GM18519 (cell line): Measurements from ENCODE around the gene HAND2.

Source experiments
- ATAC-seq: cut with Tn5 transposase; IDR thresholded peaks from one replicate; pipeline ENCODE4 v1.9.1; 2021; ENCODE audit warnings: mild to moderate bottlenecking, moderate library complexity; ENCODE audit not compliant: unreplicated experiment, low FRiP score

The HAND2 gene

DNA sequence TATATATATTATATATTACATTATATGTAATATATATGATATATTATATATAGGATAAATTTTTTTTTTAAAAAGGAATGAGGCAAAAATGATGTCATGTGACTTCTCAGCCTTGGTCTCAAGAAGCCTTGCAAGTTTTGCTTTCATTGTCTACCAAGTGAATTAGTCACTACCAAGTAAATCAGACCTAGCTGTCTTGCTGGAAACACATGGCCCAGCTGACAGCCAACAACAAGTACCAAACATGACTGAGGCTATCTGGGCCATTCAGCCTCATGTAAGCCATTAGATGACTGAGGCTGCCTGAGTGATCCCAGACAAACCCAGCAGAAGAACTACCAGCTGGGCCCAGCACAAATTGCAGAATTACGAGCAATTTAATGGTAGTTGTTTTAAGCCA, 44.9 kb downstream of the HAND2 start:
- ATAC-seq = no peak

DNA sequence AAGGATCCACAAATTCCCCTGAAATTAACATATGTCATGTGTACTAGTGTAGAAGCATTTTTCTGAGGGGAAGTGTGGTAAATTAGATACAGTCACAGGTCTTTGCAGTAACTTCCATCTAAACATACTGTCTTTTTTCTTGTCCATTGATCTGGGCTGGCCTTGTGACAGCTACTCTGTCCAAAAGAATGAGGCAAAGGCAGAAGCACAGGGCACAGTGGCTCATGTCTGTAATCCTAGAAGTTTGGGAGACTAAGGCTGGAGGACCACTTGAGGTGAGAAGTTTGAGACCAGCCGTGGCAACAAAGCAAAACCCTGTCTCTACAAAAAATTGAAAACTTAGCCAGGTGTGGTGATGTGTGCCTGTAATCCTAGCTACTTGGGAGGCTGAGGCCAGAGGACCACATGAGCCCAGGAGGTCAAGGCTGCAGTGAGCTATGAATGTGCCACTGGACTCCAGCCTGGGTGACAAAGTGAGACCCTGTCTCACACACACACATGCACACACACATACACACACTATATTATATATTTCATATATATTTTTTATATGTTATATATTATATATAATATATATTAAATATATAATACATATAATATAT, 47.6 kb downstream of the HAND2 start:
- no peak for ATAC-seq

DNA sequence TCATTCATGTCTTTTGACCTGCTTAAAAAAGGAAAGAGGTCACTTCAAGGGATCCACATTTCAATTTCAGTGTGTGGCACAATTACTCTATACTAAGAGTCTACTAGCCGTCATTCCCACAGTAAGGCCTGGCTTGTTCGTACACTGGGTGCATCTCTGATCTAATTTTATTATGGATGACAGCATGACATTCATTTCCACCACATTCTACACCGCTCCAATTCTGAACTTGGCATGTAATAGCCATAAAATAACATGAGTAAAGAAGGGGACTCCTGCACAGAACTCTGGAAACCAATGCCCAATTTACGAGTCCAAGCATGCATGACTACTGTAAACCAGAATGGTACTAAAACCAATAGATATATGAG, 51.1 kb downstream of the HAND2 start:
- ATAC-seq = no peak

DNA sequence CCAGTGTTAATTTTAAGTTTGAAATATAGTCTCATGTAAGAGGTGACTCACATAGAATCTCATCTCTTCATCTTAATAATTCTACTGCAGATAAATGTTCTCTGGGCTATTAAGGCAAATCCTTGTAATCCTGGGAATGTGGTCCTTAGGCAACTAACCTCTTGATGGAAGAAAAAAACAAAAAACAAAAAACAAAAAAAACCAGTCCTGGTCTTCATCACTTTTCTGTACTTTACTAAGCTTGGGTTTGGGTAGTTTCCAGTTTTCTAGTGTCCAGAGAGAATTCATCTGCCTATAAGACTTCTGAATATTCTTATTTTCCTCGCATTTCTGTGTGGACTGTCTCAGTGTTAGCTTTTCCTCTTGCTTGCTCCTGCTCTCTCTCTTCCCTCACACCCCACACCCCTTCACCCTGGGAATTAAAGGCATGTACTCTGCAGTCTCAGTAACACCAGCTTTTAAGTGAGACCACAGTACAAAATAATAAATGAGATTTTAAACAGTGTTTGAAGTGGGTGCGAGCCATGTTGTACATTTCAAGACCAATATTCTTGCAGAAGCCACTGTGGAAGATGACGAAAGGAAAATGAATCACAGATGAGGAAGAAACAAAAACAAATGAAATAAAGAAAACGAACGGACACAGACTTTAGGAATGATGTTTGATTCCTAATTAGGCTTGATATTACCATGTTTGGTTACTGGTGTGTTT, 51.7 kb downstream of the HAND2 start:
- ATAC-seq = no peak

DNA sequence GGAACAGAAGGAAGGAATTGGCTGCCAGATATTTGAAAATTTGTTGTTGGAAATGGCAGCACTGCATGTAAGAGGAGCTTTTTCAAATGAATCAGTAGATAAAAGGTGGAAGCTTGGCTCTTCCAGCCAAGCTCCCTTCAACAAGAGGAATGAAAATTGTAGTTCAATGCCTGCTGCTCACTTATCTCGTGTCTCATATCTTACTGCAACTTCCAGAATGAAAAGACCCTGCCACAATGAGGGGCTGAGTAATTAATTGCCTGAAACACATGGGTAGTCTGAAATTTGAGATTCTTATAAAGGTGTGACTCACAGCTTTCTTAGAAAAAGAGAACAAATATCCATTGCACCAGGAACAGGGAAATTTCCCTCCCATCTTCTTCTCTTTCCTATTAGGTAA, 53.0 kb downstream of the HAND2 start:
- no peak for ATAC-seq
